Measurements from ENCODE around the gene KDM4E. TPM values are rescaled to one million over a fixed set of nuclear protein-coding genes. Genes with fewer than 3 reads are reported as not detected.
A peak's percentile ranks its signal among the peaks of the same experiment; 100 is the strongest.
"Not testable (repeated sequence)": the region's sequence is repeated elsewhere in the genome, so short reads cannot be mapped to it uniquely, and the experiment has no call there.

Gene KDM4E
- total RNA-seq, 3 donors from 2014 or later, result not detected

DNA sequence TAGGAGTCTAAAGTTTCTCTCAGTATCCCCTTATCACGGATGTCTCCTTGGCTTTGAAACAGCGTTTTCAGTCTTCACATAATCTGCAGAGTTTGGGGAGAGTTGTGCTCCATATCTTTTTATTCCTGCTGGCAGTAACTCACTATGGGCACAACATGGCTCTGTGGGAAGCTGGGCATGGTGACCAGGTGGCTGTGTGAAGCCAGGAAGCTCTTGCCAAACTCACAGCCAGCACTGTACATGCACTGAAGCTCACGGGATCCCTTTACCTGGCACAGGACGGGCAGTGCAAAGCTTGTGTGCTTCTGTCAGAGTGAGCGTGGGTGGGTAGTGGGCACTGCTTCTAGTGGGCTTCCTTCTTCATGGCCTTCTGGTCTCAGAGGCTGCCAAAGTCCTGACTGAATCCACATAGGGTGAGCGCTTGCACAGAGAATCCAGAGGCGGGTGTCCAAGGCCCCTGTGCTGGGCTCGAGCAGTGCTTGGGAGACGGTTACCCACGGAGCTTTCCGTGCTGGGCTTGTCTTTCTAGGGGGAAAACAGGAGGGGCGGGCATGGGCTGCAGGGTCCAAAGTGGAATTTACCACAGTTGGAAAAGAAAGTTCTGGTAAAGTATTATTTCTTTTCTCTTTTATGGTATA lies 10.8 kb upstream of the KDM4E start:
- no peaks in the 10 kb centered on the region for H3K9me3 ChIP-seq
- DNase-seq (ENCODE audit: low spot score in 2 of 2), result no peak
- H3K27ac ChIP-seq, result no peak overlapping the region
- H3K36me3 ChIP-seq, result no peaks in the 10 kb centered on the region
- intact Hi-C loops (cut with DNase I; ENCODE audit: low total_unique reads), result no loop called here
- no peaks in the 10 kb centered on the region for H3K4me1 ChIP-seq
- H3K4me3 ChIP-seq, result no peak overlapping the region
- TF ChIP-seq POLR2AphosphoS5 (IDR thresholded peaks at IDR 0.05) (no peak), POLR2A (IDR thresholded peaks at IDR 0.05) (no peak)
- no peaks in the 10 kb centered on the region for H3K27me3 ChIP-seq

- TF ChIP-seq POLR2A (IDR thresholded peaks at IDR 0.05) (no peak), CTCF (IDR thresholded peaks at IDR 0.05) (no peak), POLR2AphosphoS5 (IDR thresholded peaks at IDR 0.05) (no peak)
- intact Hi-C loops (cut with DNase I; ENCODE audit: low total_unique reads), result no loop called here
These were observed 8.9 kb upstream of the KDM4E start for GRCh38 chr11:95016139-95016538.

DNA sequence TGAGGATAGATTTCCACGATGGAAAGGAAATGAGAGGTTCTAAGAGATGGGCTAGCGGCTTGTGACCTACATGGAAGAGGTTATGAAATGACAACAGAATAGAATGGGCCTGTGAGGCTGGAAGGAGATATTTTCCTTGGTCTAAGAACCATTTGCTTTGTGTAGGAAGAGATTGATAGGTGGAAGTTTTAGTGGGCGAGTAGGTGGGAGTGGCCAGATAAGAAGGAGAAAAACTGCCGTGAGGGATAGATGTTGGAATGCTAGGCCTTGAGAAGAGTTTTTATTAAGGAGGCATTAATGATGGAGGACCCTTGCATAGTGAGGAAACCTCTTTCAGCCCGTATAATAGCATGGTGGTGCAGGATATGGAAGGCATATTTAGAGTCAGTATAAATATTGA lies 3.6 kb upstream of the KDM4E start:
- intact Hi-C loops (cut with DNase I; ENCODE audit: low total_unique reads); H3K27ac ChIP-seq; H3K9me3 ChIP-seq; H3K36me3 ChIP-seq; H3K4me1 ChIP-seq; H3K27me3 ChIP-seq; DNase-seq (ENCODE audit: low spot score in 2 of 2); H3K4me3 ChIP-seq: not testable (repeated sequence)

More at GRCh38 chr11:95016139-95016538, 8.9 kb upstream of the KDM4E start:
- no peak overlapping the region for H3K4me3 ChIP-seq
- H3K36me3 ChIP-seq, result no peaks in the 10 kb centered on the region
- H3K27ac ChIP-seq, result no peak overlapping the region
- H3K4me1 ChIP-seq, result no peaks in the 10 kb centered on the region
- H3K9me3 ChIP-seq, result no peaks in the 10 kb centered on the region
- H3K27me3 ChIP-seq, result no peaks in the 10 kb centered on the region
- no peak for DNase-seq (ENCODE audit: low spot score in 2 of 2)

DNA sequence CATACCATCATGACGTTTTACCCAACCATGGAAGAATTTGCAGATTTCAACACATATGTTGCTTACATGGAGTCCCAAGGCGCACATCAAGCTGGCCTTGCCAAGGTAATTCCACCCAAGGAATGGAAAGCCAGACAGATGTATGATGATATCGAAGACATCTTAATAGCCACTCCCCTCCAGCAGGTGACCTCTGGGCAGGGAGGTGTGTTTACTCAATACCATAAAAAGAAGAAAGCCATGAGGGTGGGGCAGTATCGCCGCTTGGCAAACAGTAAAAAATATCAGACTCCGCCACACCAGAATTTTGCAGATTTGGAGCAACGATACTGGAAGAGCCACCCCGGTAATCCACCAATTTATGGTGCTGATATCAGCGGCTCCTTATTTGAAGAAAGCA lies 536 bp downstream of the KDM4E start:
- H3K4me3 ChIP-seq; H3K27ac ChIP-seq; H3K4me1 ChIP-seq; H3K36me3 ChIP-seq; DNase-seq (ENCODE audit: low spot score in 2 of 2); H3K9me3 ChIP-seq; intact Hi-C loops (cut with DNase I; ENCODE audit: low total_unique reads); H3K27me3 ChIP-seq: not testable (repeated sequence)

DNA sequence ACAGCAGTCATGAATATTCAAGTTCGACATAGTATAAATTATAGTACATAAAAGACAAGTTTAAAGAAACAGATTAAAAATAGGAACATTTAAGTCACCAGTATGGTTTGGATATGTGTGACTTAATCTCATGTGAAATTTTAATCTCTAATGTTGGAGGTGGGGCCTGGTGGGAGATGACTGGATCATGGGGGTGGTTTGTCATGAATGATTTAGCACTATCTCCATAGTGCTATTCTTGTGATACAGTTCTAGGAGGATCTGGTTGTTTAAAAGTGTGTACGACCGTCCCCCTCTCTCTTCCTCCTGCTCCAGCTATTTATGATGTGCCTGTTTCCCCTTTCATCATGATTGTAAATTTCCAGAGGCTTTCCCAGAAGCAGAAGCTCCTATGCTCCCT lies 3.3 kb downstream of the KDM4E start:
- Histone ChIP-seq H3K36me3 (no peaks in the 10 kb centered on the region), H3K27ac (no peak overlapping the region), H3K4me3 (no peak overlapping the region), H3K9me3 (no peaks in the 10 kb centered on the region), H3K4me1 (no peaks in the 10 kb centered on the region), H3K27me3 (no peaks in the 10 kb centered on the region)
- DNase-seq (ENCODE audit: low spot score in 2 of 2), result no peak
- intact Hi-C loops (cut with DNase I; ENCODE audit: low total_unique reads), result no loop called here
- no peak for TF ChIP-seq POLR2AphosphoS5 (IDR thresholded peaks at IDR 0.05)
- no peak for TF ChIP-seq POLR2A (IDR thresholded peaks at IDR 0.05)
- no peak for TF ChIP-seq CTCF (IDR thresholded peaks at IDR 0.05)

DNA sequence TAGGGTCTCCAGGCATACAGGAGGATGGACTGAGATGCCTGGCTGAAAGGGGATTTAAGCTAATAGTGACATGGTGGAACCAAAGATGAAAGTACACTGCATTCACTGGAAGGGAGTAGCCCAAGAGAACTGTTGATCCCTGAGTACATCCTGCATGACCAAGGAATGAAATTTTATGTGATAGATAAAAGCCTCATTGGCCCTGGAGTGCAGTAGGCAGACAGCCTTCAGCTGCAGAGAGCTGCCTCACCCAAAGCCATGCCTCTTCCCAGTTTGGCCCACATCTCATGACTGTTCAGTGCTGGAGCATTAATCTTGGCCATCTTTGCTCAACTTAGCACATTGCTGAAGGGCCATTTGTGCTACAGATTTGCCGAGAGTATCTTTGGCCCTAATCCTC lies 8.0 kb downstream of the KDM4E start:
- Histone ChIP-seq H3K27ac (no peak overlapping the region), H3K4me3 (no peak overlapping the region), H3K27me3 (no peaks in the 10 kb centered on the region), H3K9me3 (no peaks in the 10 kb centered on the region), H3K4me1 (no peaks in the 10 kb centered on the region), H3K36me3 (no peaks in the 10 kb centered on the region)
- intact Hi-C loops (cut with DNase I; ENCODE audit: low total_unique reads), result no loop called here
- no peak for TF ChIP-seq CTCF (IDR thresholded peaks at IDR 0.05)
- TF ChIP-seq POLR2A (IDR thresholded peaks at IDR 0.05), result no peak
- no peak for TF ChIP-seq POLR2AphosphoS5 (IDR thresholded peaks at IDR 0.05)
- no peak for DNase-seq (ENCODE audit: low spot score in 2 of 2)

DNA sequence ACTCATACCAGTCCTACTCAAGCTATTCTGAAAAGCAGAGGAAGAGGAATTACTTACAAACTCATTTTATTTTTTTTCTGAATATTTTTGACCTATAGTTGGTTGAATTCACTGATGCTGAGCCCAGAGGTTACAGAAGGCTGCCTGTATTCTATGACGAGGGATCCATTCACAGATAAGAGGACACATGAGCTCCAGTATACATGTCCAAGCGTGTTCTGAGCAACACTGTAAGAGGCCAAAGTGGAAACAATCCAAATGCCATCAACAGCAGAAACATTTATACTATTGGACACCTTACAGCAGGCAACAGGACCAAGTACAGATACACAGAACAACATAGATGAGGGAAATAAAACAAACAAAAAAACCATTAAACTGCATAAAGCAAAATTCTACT lies 10.3 kb downstream of the KDM4E start:
- Histone ChIP-seq H3K4me3 (no peak overlapping the region), H3K27ac (no peak overlapping the region), H3K36me3 (no peaks in the 10 kb centered on the region), H3K4me1 (no peaks in the 10 kb centered on the region), H3K9me3 (no peaks in the 10 kb centered on the region), H3K27me3 (no peaks in the 10 kb centered on the region)
- intact Hi-C loops (cut with DNase I; ENCODE audit: low total_unique reads), result no loop called here
- no peak for DNase-seq (ENCODE audit: low spot score in 2 of 2)
- TF ChIP-seq CTCF (IDR thresholded peaks at IDR 0.05) (no peak), POLR2A (IDR thresholded peaks at IDR 0.05) (no peak), POLR2AphosphoS5 (IDR thresholded peaks at IDR 0.05) (no peak)

- H3K9me3 ChIP-seq; H3K27ac ChIP-seq; H3K27me3 ChIP-seq; intact Hi-C loops (cut with DNase I; ENCODE audit: low total_unique reads); DNase-seq (ENCODE audit: low spot score in 2 of 2); H3K36me3 ChIP-seq; H3K4me1 ChIP-seq: not testable (repeated sequence)
- H3K4me3 ChIP-seq, result peak overlapping the region; percentile 25 to 61 (median 50)
These were observed 12.4 kb downstream of the KDM4E start for GRCh38 chr11:95037356-95038035.
